ENCODE measurements around the gene SLC4A3.

SLC4A3 gene

GRCh38 chr2:219614076-219614860 is 13.2 kb upstream of the SLC4A3 start:
- TF ChIP-seq CTCF (IDR thresholded peaks at IDR 0.05; ENCODE audit: low read depth, low read length): no peak
- DNase-seq (ENCODE audit: extremely low read depth, low read depth): no peak

GRCh38 chr2:219615036-219615435 is 12.4 kb upstream of the SLC4A3 start:
- no peak for DNase-seq (ENCODE audit: extremely low read depth, low read depth)
- TF ChIP-seq CTCF (IDR thresholded peaks at IDR 0.05; ENCODE audit: low read depth, low read length): no peak

GRCh38 chr2:219615894-219616293 is 11.5 kb upstream of the SLC4A3 start:
- DNase-seq (ENCODE audit: extremely low read depth, low read depth): no peak
- TF ChIP-seq CTCF (IDR thresholded peaks at IDR 0.05; ENCODE audit: low read depth, low read length): no peak

- no peak for TF ChIP-seq CTCF (IDR thresholded peaks at IDR 0.05; ENCODE audit: low read depth, low read length)
- DNase-seq (ENCODE audit: extremely low read depth, low read depth): no peak
Observed at GRCh38 chr2:219616550-219616949, 10.9 kb upstream of the SLC4A3 start.

GRCh38 chr2:219618733-219619122 is 8.7 kb upstream of the SLC4A3 start:
- no peak for DNase-seq (ENCODE audit: extremely low read depth, low read depth)
- no peak for TF ChIP-seq CTCF (IDR thresholded peaks at IDR 0.05; ENCODE audit: low read depth, low read length)

- TF ChIP-seq CTCF (IDR thresholded peaks at IDR 0.05; ENCODE audit: low read depth, low read length): no peak
- DNase-seq (ENCODE audit: extremely low read depth, low read depth): no peak
Observed at GRCh38 chr2:219619235-219619634, 8.2 kb upstream of the SLC4A3 start.

- DNase-seq (ENCODE audit: extremely low read depth, low read depth): no peak
- no peak for TF ChIP-seq CTCF (IDR thresholded peaks at IDR 0.05; ENCODE audit: low read depth, low read length)
Observed at GRCh38 chr2:219620546-219620945, 6.9 kb upstream of the SLC4A3 start.

Data from AG09319 (cell line).